H9 (cell line): ENCODE data around the gene CYS1. TPM values are rescaled to one million over a fixed set of nuclear protein-coding genes. Genes with fewer than 3 reads are reported as not detected.

ENCODE experiments used
- DNase-seq: peaks from one replicate; pipeline ENCODE4 v3.0.0-alpha.2; 2017
- H2AFZ ChIP-seq: one replicate; pipeline ENCODE4 v1.6.1; 2013; ENCODE audit warnings: mild to moderate bottlenecking, low read length, control low read depth, moderate library complexity
- H2AK5ac ChIP-seq: 2 replicates; pipeline ENCODE4 v1.6.1; 2013; ENCODE audit warnings: low read length, control low read depth, mixed read lengths; ENCODE audit not compliant: insufficient read length
- H2BK120ac ChIP-seq: one replicate; pipeline ENCODE4 v1.6.1; 2013; ENCODE audit warnings: low read depth, mild to moderate bottlenecking, low read length, control low read depth, inconsistent platforms; ENCODE audit not compliant: poor library complexity, severe bottlenecking
- H2BK12ac ChIP-seq: 2 replicates; pipeline ENCODE4 v1.6.1; 2013; ENCODE audit warnings: low read length, control low read depth, mixed read lengths, low read depth; ENCODE audit not compliant: insufficient read length
- H2BK15ac ChIP-seq: 2 replicates; pipeline ENCODE4 v1.6.1; 2013; ENCODE audit warnings: low read depth, low read length, control low read depth
- H2BK20ac ChIP-seq: one replicate; pipeline ENCODE4 v1.6.1; 2013; ENCODE audit warnings: low read depth, mild to moderate bottlenecking, low read length, control low read depth, inconsistent platforms; ENCODE audit not compliant: poor library complexity, severe bottlenecking
- H2BK5ac ChIP-seq: 2 replicates; pipeline ENCODE4 v1.6.1; 2013; ENCODE audit warnings: low read length, control low read depth, mixed read lengths; ENCODE audit not compliant: insufficient read length
- H3K14ac ChIP-seq: 2 replicates; pipeline ENCODE4 v1.6.1; 2013; ENCODE audit warnings: low read length, control low read depth; ENCODE audit not compliant: insufficient read depth
- H3K18ac ChIP-seq: 2 replicates; pipeline ENCODE4 v1.6.1; 2013; ENCODE audit warnings: low read depth, mild to moderate bottlenecking, mixed read lengths, low read length, control low read depth; ENCODE audit not compliant: insufficient read length
- H3K23ac ChIP-seq: 2 replicates; pipeline ENCODE4 v1.6.1; 2013; ENCODE audit warnings: low read length, control low read depth, mixed read lengths, low read depth; ENCODE audit not compliant: insufficient read length
- H3K23me2 ChIP-seq: 2 replicates; pipeline ENCODE4 v1.6.1; 2013; ENCODE audit warnings: low read depth, mild to moderate bottlenecking, mixed read lengths, low read length, control low read depth; ENCODE audit not compliant: insufficient read length, poor library complexity, severe bottlenecking
- H3K27ac ChIP-seq: 2 replicates; pipeline ENCODE4 v1.5.1; 2013; ENCODE audit warnings: low read length, control low read depth, mixed read lengths, low read depth; ENCODE audit not compliant: insufficient read length
- H3K27me3 ChIP-seq: 2 replicates; pipeline ENCODE4 v1.6.1; 2013; ENCODE audit warnings: low read length, control low read depth, inconsistent platforms; ENCODE audit not compliant: insufficient read depth
- H3K4ac ChIP-seq: 2 replicates; pipeline ENCODE4 v1.6.1; 2013; ENCODE audit warnings: low read depth, mild to moderate bottlenecking, control low read depth, inconsistent platforms, low read length, moderate library complexity
- H3K4me1 ChIP-seq: 2 replicates; pipeline ENCODE4 v1.6.1; 2013; ENCODE audit warnings: low read length, control low read depth, inconsistent platforms; ENCODE audit not compliant: insufficient read depth
- H3K4me2 ChIP-seq: 2 replicates; pipeline ENCODE4 v1.6.1; 2013; ENCODE audit warnings: low read length, control low read depth, mixed read lengths; ENCODE audit not compliant: insufficient read length, insufficient read depth
- H3K56ac ChIP-seq: 2 replicates; pipeline ENCODE4 v1.6.1; 2013; ENCODE audit warnings: low read depth, mild to moderate bottlenecking, mixed read lengths, low read length, control low read depth; ENCODE audit not compliant: insufficient read length
- H3K79me1 ChIP-seq: 2 replicates; pipeline ENCODE4 v1.6.1; 2013; ENCODE audit warnings: low read depth, mild to moderate bottlenecking, moderate library complexity, low read length, control low read depth, inconsistent platforms; ENCODE audit not compliant: insufficient read depth, poor library complexity, severe bottlenecking
- H3K79me2 ChIP-seq: 2 replicates; pipeline ENCODE4 v1.6.1; 2013; ENCODE audit warnings: low read length, control low read depth, inconsistent platforms; ENCODE audit not compliant: insufficient read depth
- H3K9ac ChIP-seq: 2 replicates; pipeline ENCODE4 v1.6.1; 2013; ENCODE audit warnings: low read length, control low read depth, mixed read lengths; ENCODE audit not compliant: insufficient read length; ENCODE audit errors: extremely low read depth
- H3K9me3 ChIP-seq: one replicate; pipeline ENCODE4 v1.6.1; 2013; ENCODE audit warnings: low read depth, low read length, inconsistent platforms; ENCODE audit not compliant: control insufficient read depth
- H3T11ph ChIP-seq: one replicate; pipeline ENCODE4 v1.6.1; 2013; ENCODE audit warnings: mild to moderate bottlenecking, low read length, control low read depth, inconsistent platforms
- H4K20me1 ChIP-seq: one replicate; pipeline ENCODE4 v1.6.1; 2013; ENCODE audit not compliant: control insufficient read depth, insufficient read length, insufficient read depth
- H4K5ac ChIP-seq: 2 replicates; pipeline ENCODE4 v1.6.1; 2013; ENCODE audit warnings: low read depth, mild to moderate bottlenecking, mixed read lengths, low read length, control low read depth; ENCODE audit not compliant: insufficient read length
- H4K8ac ChIP-seq: replicated peaks from 2 replicates; pipeline ENCODE4 v1.6.1; 2013; ENCODE audit warnings: low read length, control low read depth, mixed read lengths, low read depth; ENCODE audit not compliant: insufficient read length
- H4K91ac ChIP-seq: 2 replicates; pipeline ENCODE4 v1.6.1; 2013; ENCODE audit warnings: low read depth, mild to moderate bottlenecking, moderate library complexity, mixed read lengths, low read length, control low read depth; ENCODE audit not compliant: insufficient read length
- H3K27ac Mint-ChIP-seq, 3 experiments: 2 replicates in 2 of 3; 3 replicates in 1 of 3; pipeline ENCODE4 v1.8.0; 2020 to 2021; ENCODE audit warnings: mixed read lengths in 3 of 3, mild to moderate bottlenecking in 1 of 3, moderate library complexity in 1 of 3
- H3K27me3 Mint-ChIP-seq: 2 replicates; pipeline ENCODE4 v1.8.0; 2021; ENCODE audit warnings: low read depth, mild to moderate bottlenecking, moderate library complexity, mixed read lengths
- H3K36me3 Mint-ChIP-seq, 3 experiments: 2 replicates in 2 of 3; 3 replicates in 1 of 3; pipeline ENCODE4 v1.8.0; 2020 to 2021; ENCODE audit warnings: low read depth in 3 of 3, mixed read lengths in 3 of 3; ENCODE audit not compliant: insufficient read depth in 1 of 3
- H3K4me1 Mint-ChIP-seq, 2 experiments: 2 replicates each; pipeline ENCODE4 v1.8.0; 2020; ENCODE audit warnings: mixed read lengths in 2 of 2
- H3K4me3 Mint-ChIP-seq, 2 experiments: 2 replicates in 1 of 2; 3 replicates in 1 of 2; pipeline ENCODE4 v1.8.0; 2020 to 2021; ENCODE audit warnings: mild to moderate bottlenecking in 2 of 2, mixed read lengths in 2 of 2, moderate library complexity in 1 of 2
- H3K9me3 Mint-ChIP-seq, 2 experiments: 2 replicates in 1 of 2; 3 replicates in 1 of 2; pipeline ENCODE4 v1.8.0; 2020; ENCODE audit warnings: mild to moderate bottlenecking in 2 of 2, mixed read lengths in 2 of 2, moderate library complexity in 1 of 2
- CTCF ChIP-seq: fragments of 200-600 bp; sonication (generic); conservative IDR thresholded peaks from 3 replicates; pipeline ENCODE4 v1.8.0; 2021; ENCODE audit warnings: antibody characterized with exemption, mild to moderate bottlenecking
- WGBS: extraction: QIAGEN DNeasy Blood & Tissue Kit; methylation state at CpG from one replicate; pipeline ENCODE4 v1.1.7; 2013; ENCODE audit warnings: missing lambda C conversion rate, low lambda C conversion rate, mixed read lengths; ENCODE audit not compliant: insufficient read length; ENCODE audit errors: extremely low coverage; 5-methylcytosine and 5-hydroxymethylcytosine counted together
- total RNA-seq: library from RNA; stranded (reverse); gene quantifications from 2 replicates; pipeline ENCODE4 v1.2.1, GENCODE V29; 2021

The CYS1 gene
- total RNA-seq, 1 experiment from 2014 or later, result 0.35 TPM

GRCh38 chr2:10076988-10077527 is 3.2 kb downstream of the CYS1 start:
- no peaks in the 10 kb centered on the region for H3K9me3 ChIP-seq
- no peaks in the 10 kb centered on the region; the same call in 1 of the 2 replicates for H3K4me1 ChIP-seq
- peaks cover 9% of the 10 kb centered on the region; the same call in 1 of the 2 replicates for H3K27me3 ChIP-seq
- no peak overlapping the region for H2BK20ac ChIP-seq
- no peak overlapping the region for H3T11ph ChIP-seq
- H2AFZ ChIP-seq, result no peak overlapping the region
- no peaks in the 10 kb centered on the region; the same call in 1 of the 2 replicates for H3K79me2 ChIP-seq
- no peak overlapping the region for H3K4me3 Mint-ChIP-seq
- H3K56ac ChIP-seq, result no peak overlapping the region
- H3K79me1 ChIP-seq, result no peaks in the 10 kb centered on the region
- no peak overlapping the region for H4K8ac ChIP-seq
- H2BK5ac ChIP-seq, result no peak overlapping the region
- no peak overlapping the region for H2AK5ac ChIP-seq
- H3K36me3 Mint-ChIP-seq, result no peaks in the 10 kb centered on the region; a peak in 1 of 7 replicates
- no peak overlapping the region for H4K5ac ChIP-seq
- H3K27me3 Mint-ChIP-seq, result peaks cover 70% of the 10 kb centered on the region
- H3K27ac Mint-ChIP-seq, result no peak overlapping the region; a peak in 1 of 7 replicates
- no peaks in the 10 kb centered on the region for H4K20me1 ChIP-seq
- no peak overlapping the region for H2BK12ac ChIP-seq
- no peak overlapping the region for H3K4ac ChIP-seq
- no peak for TF ChIP-seq CTCF
- H2BK15ac ChIP-seq, result no peak overlapping the region
- no peak overlapping the region for H3K27ac ChIP-seq
- H3K14ac ChIP-seq, result no peak overlapping the region
- DNase-seq, result no peak
- H3K18ac ChIP-seq, result no peak overlapping the region
- H3K4me2 ChIP-seq, result no peak overlapping the region
- H2BK120ac ChIP-seq, result no peak overlapping the region
- no CpG with 5 or more reads among the region's 5 CpGs for WGBS
- H3K4me1 Mint-ChIP-seq, result peaks cover 18 to 42% of the 10 kb centered on the region in 2 experiments
- no peak overlapping the region for H3K9ac ChIP-seq
- no peak overlapping the region for H3K23ac ChIP-seq
- no peak overlapping the region for H4K91ac ChIP-seq
- H3K23me2 ChIP-seq, result peaks cover 8% of the 10 kb centered on the region
- no peaks in the 10 kb centered on the region; a peak in 1 of 5 replicates for H3K9me3 Mint-ChIP-seq
